Stomach smooth muscle (tissue), 2 donors: ENCODE data around the gene TRIM49D1.
"Not testable (repeated sequence)": the region's sequence is repeated elsewhere in the genome, so short reads cannot be mapped to it uniquely, and the experiment has no call there.

Experiments used
- H3K27ac ChIP-seq: one replicate; pipeline ENCODE4 v1.7.0; 2013; ENCODE audit warnings: mild to moderate bottlenecking, low read length, inconsistent platforms
- H3K27me3 ChIP-seq, 2 donors: one replicate each; pipeline ENCODE4 v1.7.0; 2013; ENCODE audit warnings: low read length in 2 of 2; ENCODE audit not compliant: insufficient read depth in 2 of 2, control insufficient read depth in 1 of 2
- H3K36me3 ChIP-seq, 2 donors: one replicate each; pipeline ENCODE4 v1.7.0; 2013; ENCODE audit warnings: low read length in 2 of 2; ENCODE audit not compliant: control insufficient read depth in 2 of 2, insufficient read depth in 2 of 2
- H3K4me1 ChIP-seq: one replicate; pipeline ENCODE4 v1.7.0; 2013; ENCODE audit warnings: low read length; ENCODE audit not compliant: control insufficient read depth, insufficient read depth
- H3K4me3 ChIP-seq, 2 donors: one replicate each; pipeline ENCODE4 v1.7.0; 2013; ENCODE audit warnings: low read length in 2 of 2
- H3K9ac ChIP-seq, 2 donors: one replicate each; pipeline ENCODE4 v1.7.0; 2013; ENCODE audit warnings: low read length in 2 of 2, mild to moderate bottlenecking in 1 of 2
- H3K9me3 ChIP-seq, 2 donors: one replicate each; pipeline ENCODE4 v1.7.0; 2013; ENCODE audit warnings: low read length in 2 of 2; ENCODE audit not compliant: control insufficient read depth in 2 of 2
- donor health status: healthy.
- donor health status: Pancreatic carcinoma.

Gene TRIM49D1

GRCh38 chr11:89922195-89922660, at the start of gene TRIM49D1:
TRIM49D1 (minus strand) TSS chr11:89922245; CDS start chr11:89917710, 4,535 bp downstream.
- no peaks in the 10 kb centered on the region for H3K4me1 ChIP-seq
- H3K36me3 ChIP-seq: no peaks in the 10 kb centered on the region
- no peak within 1 kb of the TSS for H3K27ac ChIP-seq
- no peak within 1 kb of the TSS for H3K9ac ChIP-seq
- H3K4me3 ChIP-seq: no peak within 1 kb of the TSS
- H3K9me3 ChIP-seq: no peaks in the 10 kb centered on the region
- H3K27me3 ChIP-seq: no peaks in the 10 kb centered on the region

- H3K27ac ChIP-seq, H3K4me3 ChIP-seq, H3K4me1 ChIP-seq, H3K9ac ChIP-seq, H3K36me3 ChIP-seq, H3K27me3 ChIP-seq, H3K9me3 ChIP-seq: not testable (repeated sequence)
Observed at GRCh38 chr11:89965737-89966136, 43.7 kb upstream of the TRIM49D1 start, which contains the start of gene TRIM64. TRIM64 (plus strand) TSS chr11:89966037; CDS start chr11:89968504, 2,467 bp downstream.

GRCh38 chr11:89960833-89961232, 38.8 kb upstream of the TRIM49D1 start:
- not testable (repeated sequence) for H3K4me3 ChIP-seq, H3K27me3 ChIP-seq, H3K27ac ChIP-seq, H3K9me3 ChIP-seq, H3K9ac ChIP-seq, H3K36me3 ChIP-seq, H3K4me1 ChIP-seq

- not testable (repeated sequence) for H3K9me3 ChIP-seq, H3K27ac ChIP-seq, H3K9ac ChIP-seq, H3K36me3 ChIP-seq, H3K4me3 ChIP-seq, H3K4me1 ChIP-seq, H3K27me3 ChIP-seq
Observed at GRCh38 chr11:89923764-89924163, 1.7 kb upstream of the TRIM49D1 start, which contains the start of gene TRIM49D2. TRIM49D2 (plus strand) TSS chr11:89924064; CDS start chr11:89926762, 2,698 bp downstream.

- not testable (repeated sequence) for H3K36me3 ChIP-seq, H3K27me3 ChIP-seq, H3K9ac ChIP-seq, H3K4me3 ChIP-seq, H3K4me1 ChIP-seq, H3K27ac ChIP-seq, H3K9me3 ChIP-seq
Observed at GRCh38 chr11:89900809-89901208, 21.2 kb downstream of the TRIM49D1 start.

GRCh38 chr11:89893245-89893644, 28.8 kb downstream of the TRIM49D1 start:
- not testable (repeated sequence) for H3K36me3 ChIP-seq, H3K4me3 ChIP-seq, H3K4me1 ChIP-seq, H3K27me3 ChIP-seq, H3K9me3 ChIP-seq, H3K27ac ChIP-seq, H3K9ac ChIP-seq

GRCh38 chr11:89877511-89877910, 44.5 kb downstream of the TRIM49D1 start:
- not testable (repeated sequence) for H3K9ac ChIP-seq, H3K9me3 ChIP-seq, H3K27ac ChIP-seq, H3K4me1 ChIP-seq, H3K36me3 ChIP-seq, H3K27me3 ChIP-seq, H3K4me3 ChIP-seq

GRCh38 chr11:89872588-89872987, 49.5 kb downstream of the TRIM49D1 start:
- H3K27ac ChIP-seq, H3K4me1 ChIP-seq, H3K9me3 ChIP-seq, H3K4me3 ChIP-seq, H3K36me3 ChIP-seq, H3K27me3 ChIP-seq, H3K9ac ChIP-seq: not testable (repeated sequence)

- H3K27ac ChIP-seq, H3K36me3 ChIP-seq, H3K9me3 ChIP-seq, H3K4me3 ChIP-seq, H3K9ac ChIP-seq, H3K4me1 ChIP-seq, H3K27me3 ChIP-seq: not testable (repeated sequence)
Observed at GRCh38 chr11:89865223-89865622, 56.8 kb downstream of the TRIM49D1 start.

GRCh38 chr11:89863906-89864704, 57.9 kb downstream of the TRIM49D1 start:
- not testable (repeated sequence) for H3K27ac ChIP-seq, H3K4me3 ChIP-seq, H3K4me1 ChIP-seq, H3K36me3 ChIP-seq, H3K9me3 ChIP-seq, H3K27me3 ChIP-seq, H3K9ac ChIP-seq
